ENCODE measurements around the gene KHDRBS2.
"Not testable (repeated sequence)": the region's sequence is repeated elsewhere in the genome, so short reads cannot be mapped to it uniquely, and the experiment has no call there.

The KHDRBS2 gene

GRCh38 chr6:61841958-61842357 is 444.1 kb downstream of the KHDRBS2 start:
- no peak for ATAC-seq

- ATAC-seq, result no peak
Measured at GRCh38 chr6:61835237-61835636, 450.8 kb downstream of the KHDRBS2 start.

- ATAC-seq, result no peak
Measured at GRCh38 chr6:61833176-61833755, 452.8 kb downstream of the KHDRBS2 start.

GRCh38 chr6:61817716-61818115 is 468.3 kb downstream of the KHDRBS2 start:
- ATAC-seq, result no peak

- ATAC-seq, result no peak
Measured at GRCh38 chr6:61810047-61810446, 476.0 kb downstream of the KHDRBS2 start.

GRCh38 chr6:61809004-61809595 is 476.9 kb downstream of the KHDRBS2 start:
- no peak for ATAC-seq

GRCh38 chr6:61787998-61788397 is 498.0 kb downstream of the KHDRBS2 start:
- ATAC-seq, result no peak

- ATAC-seq, result not testable (repeated sequence)
Measured at GRCh38 chr6:61769446-61769845, 516.6 kb downstream of the KHDRBS2 start.

GRCh38 chr6:61755739-61756138 is 530.3 kb downstream of the KHDRBS2 start:
- no peak for ATAC-seq

- no peak for ATAC-seq
Measured at GRCh38 chr6:61751986-61752385, 534.0 kb downstream of the KHDRBS2 start.

- ATAC-seq, result no peak
Measured at GRCh38 chr6:61745994-61746393, 540.0 kb downstream of the KHDRBS2 start.

- no peak for ATAC-seq
Measured at GRCh38 chr6:61711849-61712248, 574.2 kb downstream of the KHDRBS2 start.

GRCh38 chr6:61688165-61688564 is 597.9 kb downstream of the KHDRBS2 start:
- ATAC-seq, result no peak

- no peak for ATAC-seq
Measured at GRCh38 chr6:61682562-61682961, 603.5 kb downstream of the KHDRBS2 start.

- no peak for ATAC-seq
Measured at GRCh38 chr6:61679625-61680024, 606.4 kb downstream of the KHDRBS2 start.

- ATAC-seq, result no peak
Measured at GRCh38 chr6:61675734-61676133, 610.3 kb downstream of the KHDRBS2 start.

- no peak for ATAC-seq
Measured at GRCh38 chr6:61649845-61650244, 636.2 kb downstream of the KHDRBS2 start.

GRCh38 chr6:61640463-61640862 is 645.6 kb downstream of the KHDRBS2 start:
- no peak for ATAC-seq

Data from activated CD4-positive, CD25-positive, alpha-beta regulatory T cell treated with anti-CD3 and anti-CD28 coated beads, Interleukin-2, amount 50 U/mL, for 24 hours (primary cell).